Measurements from ENCODE around the gene ZNF140.

Gene ZNF140

GRCh38 chr12:133130038-133130807 is 49.5 kb downstream of the ZNF140 start, which contains the start of the genes ZNF10 and ZNF891:
ZNF10 (plus strand) TSS chr12:133130627; CDS start chr12:133144493, 13,866 bp downstream.
ZNF891 (minus strand) TSS chr12:133130274; CDS start chr12:133121918, 8,356 bp downstream.
- peak; percentile 95 for DNase-seq (ENCODE audit: low spot score)

GRCh38 chr12:133130808-133131128 is 50.0 kb downstream of the ZNF140 start:
- no peak for DNase-seq (ENCODE audit: low spot score)

GRCh38 chr12:133135747-133136146 is 55.0 kb downstream of the ZNF140 start:
- no peak for DNase-seq (ENCODE audit: low spot score)

DNA sequence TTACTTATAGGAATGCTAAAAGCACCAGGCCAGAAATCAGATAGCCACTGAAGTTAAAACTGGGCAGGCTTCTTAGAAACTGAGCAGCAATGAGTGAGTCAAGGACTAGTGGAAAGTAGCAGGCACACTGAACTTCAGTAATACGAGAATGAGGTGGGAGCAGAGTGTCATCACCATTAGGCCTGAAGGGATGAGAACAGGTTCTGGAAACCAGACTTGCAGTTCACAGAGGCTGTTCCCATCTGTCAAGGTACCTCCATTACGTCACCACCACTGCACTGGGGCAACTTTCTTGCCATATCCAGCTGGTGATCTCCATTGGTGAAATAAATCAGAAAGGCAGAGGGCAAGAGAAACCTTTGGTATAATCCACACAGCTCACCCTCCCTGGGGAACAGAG is 65.3 kb downstream of the ZNF140 start:
- DNase-seq (ENCODE audit: low spot score), result no peak

- no peak for DNase-seq (ENCODE audit: low spot score)
Observed at GRCh38 chr12:133156125-133156690, 75.5 kb downstream of the ZNF140 start.
